SIG-M5 treated with dmso at 0.1 percent for 504 hours (cell line): ENCODE measurements around the gene AGPAT4.

Source experiments
- DNase-seq: peaks from one replicate; lab custom pipeline; 2025; ENCODE audit not compliant: unreplicated experiment; lab: John Stamatoyannopoulos, UW

Gene AGPAT4

DNA sequence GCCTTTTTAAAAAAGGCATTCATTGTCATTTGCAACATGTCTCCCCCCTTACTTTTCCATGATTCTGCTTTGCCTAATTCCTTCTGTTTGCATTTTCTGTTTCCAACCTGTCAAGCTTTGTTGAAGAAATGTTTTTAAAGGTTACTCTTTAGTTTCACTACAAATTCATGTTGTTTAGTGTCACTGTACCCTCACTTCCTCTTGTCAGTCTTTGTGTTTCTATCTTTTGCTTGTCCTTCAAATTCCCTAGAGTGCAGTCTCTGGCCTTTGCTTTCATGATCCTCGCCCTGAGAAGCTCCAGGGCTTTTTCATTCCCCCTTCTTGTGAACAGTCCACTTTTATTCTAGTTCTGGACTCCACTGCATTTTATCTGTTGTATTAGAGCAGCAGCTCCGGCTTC lies 191.6 kb downstream of the AGPAT4 start:
- DNase-seq = no peak

DNA sequence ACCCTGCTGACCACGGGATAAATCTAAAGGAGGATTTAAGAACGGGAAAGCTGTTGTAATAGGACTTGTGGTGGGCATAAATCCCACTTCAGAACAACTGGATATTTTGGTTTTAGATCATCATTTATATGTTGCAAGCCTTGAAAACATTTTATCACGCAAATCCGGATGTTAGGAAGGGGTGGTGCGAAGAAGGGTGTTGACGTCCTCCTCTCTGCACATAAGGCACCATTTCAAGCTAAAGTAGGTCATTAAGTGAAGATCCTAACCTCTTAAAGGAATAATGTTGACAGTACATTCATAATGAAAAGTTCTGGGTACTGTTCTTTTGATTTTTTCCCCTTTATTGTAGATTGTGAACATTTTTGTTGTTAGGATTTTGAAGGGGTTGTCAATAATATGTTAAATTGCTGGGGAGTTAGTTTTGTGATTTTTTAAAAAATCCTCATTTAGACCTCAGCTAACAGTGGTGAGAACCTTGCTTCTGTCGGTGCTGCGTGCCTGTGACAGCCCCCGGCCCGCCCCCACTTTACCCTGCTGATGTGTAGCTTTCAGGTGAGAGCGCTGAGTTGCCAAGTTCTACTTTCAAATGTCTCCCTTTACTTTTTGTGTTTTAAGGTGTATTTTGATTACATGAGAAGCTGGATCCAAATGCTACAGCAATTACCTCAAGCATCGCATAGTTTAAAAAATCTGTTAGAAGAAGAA lies 193.4 kb downstream of the AGPAT4 start:
- DNase-seq = no peak
